ENCODE measurements around the gene ENGASE.

ENGASE gene

DNA sequence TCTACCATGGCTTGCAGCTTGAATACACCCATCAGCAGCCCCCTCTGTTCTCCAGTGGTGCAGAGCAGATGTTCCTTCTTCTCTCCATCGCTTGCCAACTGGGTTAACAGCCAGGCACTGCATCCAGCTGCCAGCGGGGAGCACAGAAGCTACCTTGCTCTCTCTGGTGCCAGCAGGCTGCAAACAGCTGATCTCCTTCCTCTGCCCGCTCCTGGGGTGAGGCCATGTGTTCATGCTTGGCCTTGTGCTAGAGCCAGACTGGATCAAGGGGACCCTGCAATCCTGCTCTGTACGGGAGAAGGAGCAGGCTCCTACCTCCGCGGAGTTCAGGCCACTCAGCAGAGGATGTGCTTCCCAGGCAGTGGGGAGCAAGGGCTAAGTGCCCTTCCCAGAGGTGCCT, 24.1 kb upstream of the ENGASE start:
- Histone ChIP-seq H3K4me1 (ENCODE audit: insufficient read depth, low read length) (no peaks in the 10 kb centered on the region), H3K4me3 (ENCODE audit: low read length) (no peak overlapping the region), H3K9me3 (ENCODE audit: low read length) (peaks cover 4% of the 10 kb centered on the region), H3K36me3 (ENCODE audit: insufficient read depth, low read length) (no peaks in the 10 kb centered on the region), H2AFZ (ENCODE audit: low read depth, low read length) (no peak overlapping the region), H3K27me3 (ENCODE audit: insufficient read depth, low read length) (peaks cover 7% of the 10 kb centered on the region)

DNA sequence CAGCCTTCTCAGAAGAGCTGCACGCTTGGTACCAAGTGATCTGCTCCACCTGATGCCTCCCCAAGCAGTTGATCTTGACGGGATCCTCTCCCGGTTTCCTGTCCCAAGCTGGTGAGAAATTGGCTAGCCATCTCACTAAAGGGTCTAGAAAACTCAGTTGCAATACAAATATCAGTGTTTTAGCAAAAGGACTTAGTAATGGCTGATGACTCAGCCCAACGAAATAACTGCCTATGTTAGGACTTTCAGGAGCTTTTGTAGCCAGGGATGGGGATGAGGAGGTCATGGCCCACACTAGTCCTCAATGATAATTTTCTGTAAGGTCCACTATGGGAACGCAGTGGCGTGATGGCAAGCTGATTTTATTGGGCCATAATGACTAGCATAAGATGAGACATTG, 23.3 kb upstream of the ENGASE start:
- peaks cover 7% of the 10 kb centered on the region for H3K27me3 ChIP-seq (ENCODE audit: insufficient read depth, low read length)
- no peaks in the 10 kb centered on the region for H3K4me1 ChIP-seq (ENCODE audit: insufficient read depth, low read length)
- no peak overlapping the region for H3K4me3 ChIP-seq (ENCODE audit: low read length)
- H3K36me3 ChIP-seq (ENCODE audit: insufficient read depth, low read length): no peaks in the 10 kb centered on the region
- no peak overlapping the region for H2AFZ ChIP-seq (ENCODE audit: low read depth, low read length)
- peaks cover 4% of the 10 kb centered on the region for H3K9me3 ChIP-seq (ENCODE audit: low read length)

DNA sequence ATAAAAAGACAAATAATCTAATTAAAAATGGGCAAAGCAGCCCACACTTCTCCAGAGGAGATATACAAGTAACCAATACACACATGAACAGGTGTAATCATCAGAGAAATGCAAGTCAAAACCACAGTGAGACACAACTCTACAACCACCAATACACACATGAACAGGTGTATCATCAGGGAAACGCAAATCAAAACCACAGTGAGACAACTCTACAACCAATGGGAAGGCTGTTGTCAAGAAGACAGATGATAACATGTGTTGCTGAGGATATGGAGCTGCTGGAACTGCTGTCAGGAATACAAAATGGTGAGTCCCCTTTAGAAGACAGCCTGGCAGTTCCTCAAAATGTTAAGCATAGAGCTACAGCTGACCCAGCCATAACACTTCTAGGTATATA, 22.5 kb upstream of the ENGASE start:
- Histone ChIP-seq H3K4me1 (ENCODE audit: insufficient read depth, low read length) (no peaks in the 10 kb centered on the region), H3K27me3 (ENCODE audit: insufficient read depth, low read length) (peaks cover 7% of the 10 kb centered on the region), H2AFZ (ENCODE audit: low read depth, low read length) (no peak overlapping the region), H3K9me3 (ENCODE audit: low read length) (peaks cover 4% of the 10 kb centered on the region), H3K36me3 (ENCODE audit: insufficient read depth, low read length) (no peaks in the 10 kb centered on the region), H3K4me3 (ENCODE audit: low read length) (no peak overlapping the region)

DNA sequence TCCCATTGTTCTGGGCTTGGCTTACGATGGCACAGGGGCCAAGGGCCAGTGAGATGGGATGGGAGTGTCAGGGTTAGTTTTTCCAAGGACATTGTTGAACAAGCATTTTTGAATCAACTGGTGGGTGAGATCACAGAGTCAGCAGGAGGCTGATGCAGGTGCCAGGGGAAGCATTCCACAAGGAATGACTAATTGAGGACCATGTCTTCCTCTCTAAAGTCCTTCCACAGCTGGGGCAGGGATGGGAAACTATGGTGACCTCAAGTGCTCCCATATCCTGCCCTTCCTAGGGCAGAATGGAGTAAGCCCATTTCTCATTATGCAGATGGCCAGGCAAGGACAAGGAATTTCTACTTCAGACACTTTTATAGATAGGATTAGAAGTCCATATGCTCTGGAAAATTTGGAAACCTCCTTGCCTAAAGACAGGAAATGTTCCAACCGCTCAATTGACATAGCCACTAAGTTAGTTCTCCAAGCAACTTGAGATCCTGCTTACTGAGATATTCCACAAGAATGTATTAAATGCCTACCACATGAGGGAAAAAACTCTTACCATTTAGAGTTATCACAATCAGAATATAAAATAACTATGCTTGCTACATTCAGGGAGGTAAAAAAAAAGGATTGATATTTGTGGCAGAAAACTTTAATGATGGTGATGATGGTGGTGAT, 21.2 kb upstream of the ENGASE start:
- Histone ChIP-seq H3K9me3 (ENCODE audit: low read length) (peaks cover 1% of the 10 kb centered on the region), H3K4me3 (ENCODE audit: low read length) (no peak overlapping the region), H2AFZ (ENCODE audit: low read depth, low read length) (no peak overlapping the region), H3K4me1 (ENCODE audit: insufficient read depth, low read length) (no peaks in the 10 kb centered on the region), H3K27me3 (ENCODE audit: insufficient read depth, low read length) (peaks cover 5% of the 10 kb centered on the region), H3K36me3 (ENCODE audit: insufficient read depth, low read length) (no peaks in the 10 kb centered on the region)

DNA sequence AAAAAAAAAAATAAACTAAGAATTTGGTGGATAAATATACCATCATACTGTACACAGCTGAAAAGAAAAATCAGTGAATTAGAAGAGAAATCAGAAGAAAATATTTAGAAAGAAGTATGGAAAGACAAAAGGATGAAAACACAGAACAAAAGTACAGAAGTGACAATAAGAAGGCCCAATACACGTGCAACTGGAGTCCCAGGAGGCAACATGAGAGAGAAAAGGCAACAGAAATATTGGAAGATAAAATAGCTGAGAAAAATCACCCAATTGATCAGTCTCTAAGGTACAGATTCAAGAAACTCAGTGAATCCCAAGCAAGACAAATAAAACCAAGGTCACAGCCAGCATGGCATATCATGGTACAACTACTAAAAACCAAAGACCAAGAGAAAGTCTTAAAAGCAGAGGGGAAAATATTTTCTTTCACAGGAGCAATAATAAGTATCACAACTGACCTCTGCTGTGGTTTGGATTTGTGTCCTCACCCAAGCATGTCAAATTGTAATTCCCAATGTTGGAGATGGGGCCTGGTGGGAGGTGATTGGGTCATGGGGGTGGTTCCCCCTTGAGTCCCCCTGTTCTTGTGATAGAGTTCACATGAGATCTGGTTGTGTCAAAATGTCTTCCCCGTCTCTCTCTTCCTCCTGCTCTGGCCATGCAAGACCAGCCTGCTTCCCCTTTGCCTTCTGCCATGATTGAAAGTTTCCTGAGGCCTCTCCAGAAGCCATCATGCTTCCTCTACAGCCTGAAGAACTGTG, 20.2 kb upstream of the ENGASE start:
- Histone ChIP-seq H3K36me3 (ENCODE audit: insufficient read depth, low read length) (no peaks in the 10 kb centered on the region), H3K4me1 (ENCODE audit: insufficient read depth, low read length) (no peaks in the 10 kb centered on the region)

DNA sequence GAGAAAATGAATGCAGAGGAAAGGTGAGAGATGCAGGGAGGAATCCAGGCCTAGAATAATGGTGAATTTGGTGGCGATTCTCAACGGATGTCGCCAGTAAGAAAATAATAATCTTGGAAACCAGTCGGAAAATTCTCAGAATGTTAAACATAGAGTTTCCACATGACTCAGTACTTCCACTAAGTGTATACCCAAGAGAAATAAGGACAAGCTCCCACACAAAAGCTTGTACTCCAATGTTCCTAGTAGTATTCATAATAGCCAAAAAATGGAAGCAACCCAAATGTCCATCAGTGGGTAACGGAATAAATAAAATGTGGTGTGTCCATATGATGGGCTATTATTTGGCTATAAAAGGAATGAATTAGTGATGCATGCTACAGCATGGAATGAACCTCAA, 19.4 kb upstream of the ENGASE start:
- H3K4me1 ChIP-seq (ENCODE audit: insufficient read depth, low read length): no peaks in the 10 kb centered on the region
- H2AFZ ChIP-seq (ENCODE audit: low read depth, low read length): no peak overlapping the region
- H3K4me3 ChIP-seq (ENCODE audit: low read length): no peak overlapping the region
- no peaks in the 10 kb centered on the region for H3K27me3 ChIP-seq (ENCODE audit: insufficient read depth, low read length)
- no peaks in the 10 kb centered on the region for H3K36me3 ChIP-seq (ENCODE audit: insufficient read depth, low read length)
- H3K9me3 ChIP-seq (ENCODE audit: low read length): peaks cover 1% of the 10 kb centered on the region

More for the DNA sequence above, 20.2 kb upstream of the ENGASE start:
- H3K9me3 ChIP-seq (ENCODE audit: low read length): peaks cover 1% of the 10 kb centered on the region
- H3K4me3 ChIP-seq (ENCODE audit: low read length): no peak overlapping the region
- H2AFZ ChIP-seq (ENCODE audit: low read depth, low read length): no peak overlapping the region
- peaks cover 5% of the 10 kb centered on the region for H3K27me3 ChIP-seq (ENCODE audit: insufficient read depth, low read length)

DNA sequence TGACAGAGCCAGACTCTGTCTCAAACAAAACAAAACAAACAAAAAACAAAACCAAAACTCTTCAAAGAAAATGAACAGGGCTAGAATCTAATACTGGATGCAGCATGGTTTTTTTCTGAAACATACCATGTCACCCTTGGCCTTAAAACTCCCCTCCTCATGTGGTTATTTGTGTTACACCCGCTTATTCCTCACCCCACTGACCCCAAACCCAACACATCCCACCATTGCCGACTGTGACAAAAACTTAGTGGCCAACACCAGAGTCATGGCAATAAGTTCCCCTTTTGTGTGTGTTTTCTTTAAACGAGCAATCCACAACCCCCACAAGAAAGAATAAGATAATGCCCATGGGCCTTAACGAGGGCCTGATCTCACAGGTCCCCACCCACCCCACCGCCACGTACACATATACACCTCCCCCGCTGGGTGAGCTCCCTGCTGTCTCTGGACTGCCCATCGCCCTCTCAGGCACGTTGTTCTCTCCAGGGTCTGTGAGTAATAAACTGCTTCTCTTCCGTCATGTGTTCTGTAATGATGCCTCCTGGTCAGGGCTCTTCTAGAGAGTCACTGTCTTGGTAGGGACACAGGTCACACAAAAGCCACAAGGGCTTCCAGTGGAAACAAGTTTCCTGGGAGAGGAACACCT, 16.8 kb upstream of the ENGASE start:
- no peaks in the 10 kb centered on the region for H3K27me3 ChIP-seq (ENCODE audit: insufficient read depth, low read length)
- no peak overlapping the region for H3K4me3 ChIP-seq (ENCODE audit: low read length)
- H3K9me3 ChIP-seq (ENCODE audit: low read length): peaks cover 1% of the 10 kb centered on the region
- no peaks in the 10 kb centered on the region for H3K36me3 ChIP-seq (ENCODE audit: insufficient read depth, low read length)
- no peaks in the 10 kb centered on the region for H3K4me1 ChIP-seq (ENCODE audit: insufficient read depth, low read length)
- H2AFZ ChIP-seq (ENCODE audit: low read depth, low read length): no peak overlapping the region

DNA sequence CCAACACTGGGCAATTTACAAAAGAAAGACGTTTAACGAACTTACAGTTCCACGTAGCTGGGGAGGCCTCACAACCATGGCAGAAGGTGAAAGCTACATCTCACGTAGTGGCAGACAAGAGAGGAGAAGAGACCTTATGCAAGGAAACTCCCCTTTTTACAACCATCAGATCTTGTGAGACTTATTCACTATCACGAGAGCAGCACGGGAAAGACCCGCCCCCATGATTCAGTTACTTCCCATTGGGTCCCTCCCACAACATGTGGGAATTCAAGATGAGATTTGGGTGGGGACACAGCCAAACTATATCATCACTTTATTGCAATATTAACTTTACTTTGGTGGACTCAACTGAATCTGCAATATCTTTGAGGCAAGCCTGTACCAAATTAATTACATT, 11.9 kb upstream of the ENGASE start:
- Histone ChIP-seq H3K27me3 (ENCODE audit: insufficient read depth, low read length) (peaks cover 2% of the 10 kb centered on the region), H3K4me1 (ENCODE audit: insufficient read depth, low read length) (no peaks in the 10 kb centered on the region), H3K36me3 (ENCODE audit: insufficient read depth, low read length) (no peaks in the 10 kb centered on the region), H3K9me3 (ENCODE audit: low read length) (no peaks in the 10 kb centered on the region), H2AFZ (ENCODE audit: low read depth, low read length) (no peak overlapping the region), H3K4me3 (ENCODE audit: low read length) (no peak overlapping the region)

DNA sequence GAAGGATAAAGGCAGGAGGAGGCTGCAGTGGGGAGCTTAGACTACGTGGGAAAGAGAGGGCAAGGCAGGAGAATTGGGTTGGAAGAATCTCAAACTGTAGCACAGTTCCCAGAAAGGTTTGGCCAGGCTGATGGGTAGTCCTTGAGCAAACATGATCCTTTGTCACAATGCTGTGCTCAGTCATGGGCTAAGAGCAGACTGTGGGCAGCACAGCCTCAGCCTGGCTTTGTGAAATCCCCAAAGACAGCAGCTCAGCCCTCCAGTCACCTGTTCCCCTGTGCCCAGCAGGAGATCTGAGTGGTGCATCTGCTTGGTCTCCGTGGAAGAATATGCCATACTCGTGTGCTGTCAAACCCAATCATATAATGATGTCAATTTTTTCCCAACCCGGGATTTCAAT, 10.6 kb upstream of the ENGASE start:
- no peak overlapping the region for H2AFZ ChIP-seq (ENCODE audit: low read depth, low read length)
- H3K4me1 ChIP-seq (ENCODE audit: insufficient read depth, low read length): no peaks in the 10 kb centered on the region
- no peak overlapping the region for H3K4me3 ChIP-seq (ENCODE audit: low read length)
- H3K27me3 ChIP-seq (ENCODE audit: insufficient read depth, low read length): peaks cover 4% of the 10 kb centered on the region
- no peaks in the 10 kb centered on the region for H3K36me3 ChIP-seq (ENCODE audit: insufficient read depth, low read length)
- no peaks in the 10 kb centered on the region for H3K9me3 ChIP-seq (ENCODE audit: low read length)

DNA sequence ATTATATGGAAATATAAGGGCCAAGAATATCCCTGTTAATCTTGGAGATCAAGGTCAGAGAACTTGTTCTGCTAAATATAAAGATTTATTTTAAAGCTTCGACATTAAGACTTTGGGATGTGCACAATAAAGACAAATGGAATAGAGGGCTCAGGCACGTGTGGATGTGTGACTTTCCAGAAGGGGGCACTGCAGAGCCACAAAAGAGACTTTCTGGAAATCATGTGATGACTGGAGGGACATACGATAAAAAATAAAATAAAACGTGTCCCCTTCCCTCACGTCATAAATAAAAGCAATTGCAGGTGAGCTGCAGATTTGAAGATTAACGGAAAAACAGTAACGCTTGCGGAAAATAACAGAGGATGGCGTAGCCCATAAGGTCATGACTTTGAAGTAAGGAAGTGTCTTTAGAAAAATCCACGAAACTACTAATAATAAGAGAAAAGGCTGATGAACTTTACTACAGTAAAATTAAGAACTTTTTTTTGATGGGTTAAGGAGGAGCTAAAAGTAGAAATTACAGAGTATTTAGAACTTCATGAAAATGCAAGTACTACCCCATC, 9.4 kb upstream of the ENGASE start:
- H3K9me3 ChIP-seq (ENCODE audit: low read length): no peaks in the 10 kb centered on the region
- H2AFZ ChIP-seq (ENCODE audit: low read depth, low read length): no peak overlapping the region
- no peaks in the 10 kb centered on the region for H3K4me1 ChIP-seq (ENCODE audit: insufficient read depth, low read length)
- no peaks in the 10 kb centered on the region for H3K36me3 ChIP-seq (ENCODE audit: insufficient read depth, low read length)
- H3K4me3 ChIP-seq (ENCODE audit: low read length): no peak overlapping the region
- peaks cover 8% of the 10 kb centered on the region for H3K27me3 ChIP-seq (ENCODE audit: insufficient read depth, low read length)

DNA sequence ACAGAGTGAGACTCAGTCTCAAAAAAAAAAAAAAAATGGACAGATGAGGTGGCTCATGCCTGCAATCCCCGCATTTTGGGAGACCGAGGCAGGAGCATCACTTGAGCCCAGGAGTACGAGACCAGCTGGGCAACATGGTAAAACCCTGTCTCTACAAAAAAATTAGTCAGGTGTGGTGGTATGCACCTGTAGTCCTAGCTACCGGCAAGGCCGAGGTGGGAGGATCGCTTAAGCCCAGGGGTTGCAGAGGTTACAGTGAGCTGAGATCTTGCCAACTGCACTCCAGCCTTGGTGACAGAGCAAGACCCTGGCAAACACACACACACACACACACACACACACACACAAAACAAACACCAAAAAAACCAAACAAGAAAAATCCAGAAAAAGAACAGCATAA, 7.7 kb upstream of the ENGASE start:
- no peak overlapping the region for H2AFZ ChIP-seq (ENCODE audit: low read depth, low read length)
- no peak overlapping the region for H3K4me3 ChIP-seq (ENCODE audit: low read length)
- no peaks in the 10 kb centered on the region for H3K9me3 ChIP-seq (ENCODE audit: low read length)
- no peaks in the 10 kb centered on the region for H3K4me1 ChIP-seq (ENCODE audit: insufficient read depth, low read length)
- peaks cover 18% of the 10 kb centered on the region for H3K27me3 ChIP-seq (ENCODE audit: insufficient read depth, low read length)
- no peaks in the 10 kb centered on the region for H3K36me3 ChIP-seq (ENCODE audit: insufficient read depth, low read length)

DNA sequence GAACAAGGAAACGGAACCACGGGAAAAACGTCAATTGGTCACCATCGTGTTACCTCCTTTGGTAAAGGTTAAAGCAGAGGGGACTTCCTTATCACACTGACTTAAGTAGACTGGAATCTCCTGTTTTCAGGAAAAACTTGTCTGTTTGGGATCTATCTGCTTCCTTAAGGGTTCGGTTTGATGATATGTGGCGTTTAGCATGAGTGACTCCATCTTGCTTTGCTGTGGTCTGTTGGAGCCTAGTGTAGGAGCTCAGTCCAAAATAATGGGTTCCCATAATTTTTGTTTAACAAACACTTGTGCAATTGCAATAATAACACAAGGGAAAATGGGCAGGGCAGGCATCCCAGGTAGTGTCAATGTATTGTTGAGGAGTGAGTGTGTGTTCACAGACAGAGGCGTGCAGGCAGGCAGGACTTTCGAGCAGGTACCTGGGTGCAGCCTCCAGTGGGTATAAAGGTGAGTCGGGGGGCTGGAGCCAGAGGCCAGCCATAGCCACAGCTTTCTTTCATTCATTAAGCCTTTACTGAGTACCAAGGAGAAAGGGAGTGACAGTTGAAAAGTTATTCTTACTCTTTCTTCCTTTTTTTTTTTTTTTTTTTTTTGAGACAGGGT, 4.3 kb upstream of the ENGASE start:
- H3K4me1 ChIP-seq (ENCODE audit: insufficient read depth, low read length): peaks cover 2% of the 10 kb centered on the region
- H2AFZ ChIP-seq (ENCODE audit: low read depth, low read length): no peak overlapping the region
- no peaks in the 10 kb centered on the region for H3K36me3 ChIP-seq (ENCODE audit: insufficient read depth, low read length)
- H3K27me3 ChIP-seq (ENCODE audit: insufficient read depth, low read length): peaks cover 29% of the 10 kb centered on the region
- H3K9me3 ChIP-seq (ENCODE audit: low read length): no peaks in the 10 kb centered on the region
- no peak overlapping the region for H3K4me3 ChIP-seq (ENCODE audit: low read length)

All from neuron (in vitro differentiated cells).